Measurements from ENCODE around the gene CIAO2B. TPM values are rescaled to one million over a fixed set of nuclear protein-coding genes. Genes with fewer than 3 reads are reported as not detected.
A peak's percentile ranks its signal among the peaks of the same experiment; 100 is the strongest.

The CIAO2B gene
- total RNA-seq, 1 experiment from 2014 or later = 59.7 TPM

DNA sequence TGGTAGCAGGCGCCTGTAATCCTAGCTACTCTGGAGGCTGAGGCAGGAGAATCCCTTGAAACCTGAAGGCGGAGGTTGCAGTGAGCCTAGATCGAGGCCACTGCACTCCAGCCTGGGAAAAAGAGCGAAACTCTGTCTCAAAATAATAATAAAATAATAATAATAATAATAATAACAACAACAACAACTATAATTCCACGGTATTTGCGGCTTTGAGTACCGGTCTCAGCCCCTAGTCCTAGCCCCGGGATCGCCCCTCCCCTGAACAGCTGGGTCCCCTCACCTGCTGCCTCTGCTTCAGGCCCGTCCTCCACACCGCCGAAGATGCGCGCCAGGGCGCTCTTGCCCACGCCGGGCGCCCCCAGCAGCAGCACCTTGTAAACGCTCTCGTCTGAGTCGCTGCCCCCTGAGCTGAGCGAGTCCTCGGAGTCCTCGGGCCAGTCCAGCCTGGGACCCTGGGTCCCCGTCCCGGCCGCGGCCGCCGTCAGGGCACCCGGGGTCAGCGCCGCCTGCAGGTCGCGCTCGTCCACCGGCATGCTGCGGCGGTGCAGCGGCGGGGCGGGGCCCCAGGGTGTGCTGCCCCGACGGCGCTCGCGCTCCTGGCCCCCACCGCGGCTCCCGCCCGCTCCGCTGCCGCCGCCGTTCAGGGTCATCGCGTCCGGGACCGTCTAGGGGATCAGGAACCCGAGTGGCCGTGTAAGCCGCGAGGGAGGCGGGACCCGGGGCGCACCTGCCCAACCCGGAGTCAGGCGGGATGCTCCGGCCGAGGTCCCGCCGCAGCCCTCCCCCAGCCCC is 9.5 kb downstream of the CIAO2B start (continued):
- TF ChIP-seq E2F1 (CRISPR knock-in tag; IDR thresholded peaks at IDR 0.05) (no peak), E2F4 (CRISPR knock-in tag; IDR thresholded peaks at IDR 0.05; ENCODE audit: borderline replicate concordance, low read depth) (no peak), HMGXB4 (CRISPR knock-in tag; IDR thresholded peaks at IDR 0.05) (peak; percentile 73), ZNF263 (CRISPR knock-in tag; IDR thresholded peaks at IDR 0.05; ENCODE audit: low read depth) (no peak), ZNF396 (CRISPR knock-in tag; IDR thresholded peaks at IDR 0.05; ENCODE audit: borderline replicate concordance) (no peak), TEAD1 (CRISPR knock-in tag; IDR thresholded peaks at IDR 0.05) (peak; percentile 53; the same call in 1 of the 2 replicates), ELF4 (CRISPR knock-in tag; IDR thresholded peaks at IDR 0.05; ENCODE audit: low read depth) (no peak), HMGA2 (CRISPR knock-in tag; IDR thresholded peaks at IDR 0.05) (peak; percentile 54), ATF1 (CRISPR knock-in tag; IDR thresholded peaks at IDR 0.05) (no peak), ETV6 (CRISPR knock-in tag; IDR thresholded peaks at IDR 0.05) (peak; percentile 50; the same call in 1 of the 2 replicates), ZNF138 (CRISPR knock-in tag; conservative IDR thresholded peaks at IDR 0.05) (no peak), NR2C2 (CRISPR knock-in tag; IDR thresholded peaks at IDR 0.05) (no peak), SP1 (CRISPR knock-in tag; conservative IDR thresholded peaks at IDR 0.05) (peak; percentile 50), ESRRA (CRISPR knock-in tag; IDR thresholded peaks at IDR 0.05; ENCODE audit: borderline replicate concordance) (peak; percentile 26; the same call in 1 of the 2 replicates), SMAD4 (CRISPR knock-in tag; IDR thresholded peaks at IDR 0.05) (no peak), ZNF512 (CRISPR knock-in tag; IDR thresholded peaks at IDR 0.05; ENCODE audit: borderline replicate concordance) (no peak)
- TF ChIP-seq, protein P1, sequence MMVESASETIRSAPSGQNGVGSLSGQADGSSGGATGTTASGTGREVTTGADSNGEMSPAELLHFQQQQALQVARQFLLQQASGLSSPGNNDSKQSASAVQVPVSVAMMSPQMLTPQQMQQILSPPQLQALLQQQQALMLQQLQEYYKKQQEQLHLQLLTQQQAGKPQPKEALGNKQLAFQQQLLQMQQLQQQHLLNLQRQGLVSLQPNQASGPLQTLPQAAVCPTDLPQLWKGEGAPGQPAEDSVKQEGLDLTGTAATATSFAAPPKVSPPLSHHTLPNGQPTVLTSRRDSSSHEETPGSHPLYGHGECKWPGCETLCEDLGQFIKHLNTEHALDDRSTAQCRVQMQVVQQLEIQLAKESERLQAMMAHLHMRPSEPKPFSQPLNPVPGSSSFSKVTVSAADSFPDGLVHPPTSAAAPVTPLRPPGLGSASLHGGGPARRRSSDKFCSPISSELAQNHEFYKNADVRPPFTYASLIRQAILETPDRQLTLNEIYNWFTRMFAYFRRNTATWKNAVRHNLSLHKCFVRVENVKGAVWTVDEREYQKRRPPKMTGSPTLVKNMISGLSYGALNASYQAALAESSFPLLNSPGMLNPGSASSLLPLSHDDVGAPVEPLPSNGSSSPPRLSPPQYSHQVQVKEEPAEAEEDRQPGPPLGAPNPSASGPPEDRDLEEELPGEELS (CRISPR knock-in tag; IDR thresholded peaks at IDR 0.05) = no peak
- TF ChIP-seq, protein P2, sequence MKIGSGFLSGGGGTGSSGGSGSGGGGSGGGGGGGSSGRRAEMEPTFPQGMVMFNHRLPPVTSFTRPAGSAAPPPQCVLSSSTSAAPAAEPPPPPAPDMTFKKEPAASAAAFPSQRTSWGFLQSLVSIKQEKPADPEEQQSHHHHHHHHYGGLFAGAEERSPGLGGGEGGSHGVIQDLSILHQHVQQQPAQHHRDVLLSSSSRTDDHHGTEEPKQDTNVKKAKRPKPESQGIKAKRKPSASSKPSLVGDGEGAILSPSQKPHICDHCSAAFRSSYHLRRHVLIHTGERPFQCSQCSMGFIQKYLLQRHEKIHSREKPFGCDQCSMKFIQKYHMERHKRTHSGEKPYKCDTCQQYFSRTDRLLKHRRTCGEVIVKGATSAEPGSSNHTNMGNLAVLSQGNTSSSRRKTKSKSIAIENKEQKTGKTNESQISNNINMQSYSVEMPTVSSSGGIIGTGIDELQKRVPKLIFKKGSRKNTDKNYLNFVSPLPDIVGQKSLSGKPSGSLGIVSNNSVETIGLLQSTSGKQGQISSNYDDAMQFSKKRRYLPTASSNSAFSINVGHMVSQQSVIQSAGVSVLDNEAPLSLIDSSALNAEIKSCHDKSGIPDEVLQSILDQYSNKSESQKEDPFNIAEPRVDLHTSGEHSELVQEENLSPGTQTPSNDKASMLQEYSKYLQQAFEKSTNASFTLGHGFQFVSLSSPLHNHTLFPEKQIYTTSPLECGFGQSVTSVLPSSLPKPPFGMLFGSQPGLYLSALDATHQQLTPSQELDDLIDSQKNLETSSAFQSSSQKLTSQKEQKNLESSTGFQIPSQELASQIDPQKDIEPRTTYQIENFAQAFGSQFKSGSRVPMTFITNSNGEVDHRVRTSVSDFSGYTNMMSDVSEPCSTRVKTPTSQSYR (CRISPR knock-in tag; IDR thresholded peaks at IDR 0.05) = no peak
